ENCODE data around the gene C18orf63. TPM values are rescaled to one million over a fixed set of nuclear protein-coding genes. Genes with fewer than 3 reads are reported as not detected.

Gene C18orf63
- total and polyA plus RNA-seq, 3 donors from 2014 or later, result 9.8 to 22.1 (median 13.7) TPM

DNA sequence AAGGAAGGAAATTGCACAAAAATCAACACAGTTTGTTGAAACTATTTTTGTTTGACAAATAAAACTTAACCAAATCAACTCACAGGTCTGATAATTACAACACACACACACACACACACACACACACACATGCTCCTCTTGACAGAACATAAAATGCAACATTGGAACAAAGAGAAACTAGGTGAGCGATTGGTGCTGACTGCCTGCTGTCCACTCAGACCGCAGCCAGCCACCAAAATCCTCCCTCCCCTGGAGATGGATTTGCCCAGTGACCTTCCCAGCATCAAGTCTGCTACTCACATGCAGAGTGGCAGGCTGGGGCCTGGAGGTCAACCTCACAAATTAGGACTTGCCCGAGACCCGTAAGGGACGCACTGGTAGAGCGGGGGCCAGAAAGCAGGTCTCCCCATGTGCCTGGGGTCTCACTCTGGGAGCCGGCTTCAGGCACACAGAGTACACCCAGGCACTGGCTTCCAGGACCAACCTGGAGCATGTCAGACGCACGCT is 80.1 kb downstream of the C18orf63 start:
- no peak overlapping the region for H3K4me3 ChIP-seq
- no peaks in the 10 kb centered on the region for H3K27me3 ChIP-seq
- TF ChIP-seq, protein P1, sequence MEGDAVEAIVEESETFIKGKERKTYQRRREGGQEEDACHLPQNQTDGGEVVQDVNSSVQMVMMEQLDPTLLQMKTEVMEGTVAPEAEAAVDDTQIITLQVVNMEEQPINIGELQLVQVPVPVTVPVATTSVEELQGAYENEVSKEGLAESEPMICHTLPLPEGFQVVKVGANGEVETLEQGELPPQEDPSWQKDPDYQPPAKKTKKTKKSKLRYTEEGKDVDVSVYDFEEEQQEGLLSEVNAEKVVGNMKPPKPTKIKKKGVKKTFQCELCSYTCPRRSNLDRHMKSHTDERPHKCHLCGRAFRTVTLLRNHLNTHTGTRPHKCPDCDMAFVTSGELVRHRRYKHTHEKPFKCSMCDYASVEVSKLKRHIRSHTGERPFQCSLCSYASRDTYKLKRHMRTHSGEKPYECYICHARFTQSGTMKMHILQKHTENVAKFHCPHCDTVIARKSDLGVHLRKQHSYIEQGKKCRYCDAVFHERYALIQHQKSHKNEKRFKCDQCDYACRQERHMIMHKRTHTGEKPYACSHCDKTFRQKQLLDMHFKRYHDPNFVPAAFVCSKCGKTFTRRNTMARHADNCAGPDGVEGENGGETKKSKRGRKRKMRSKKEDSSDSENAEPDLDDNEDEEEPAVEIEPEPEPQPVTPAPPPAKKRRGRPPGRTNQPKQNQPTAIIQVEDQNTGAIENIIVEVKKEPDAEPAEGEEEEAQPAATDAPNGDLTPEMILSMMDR (IDR thresholded peaks at IDR 0.05), result no peak
- no peak for TF ChIP-seq POLR2A (IDR thresholded peaks at IDR 0.05)
- WGBS, 2 donors, result 58 to 62% methylated on average over 8 to 9 of the region's 9 CpGs
- no peak overlapping the region for H3K27ac ChIP-seq
- H3K36me3 ChIP-seq (ENCODE audit: low read depth, missing control alignments), result no peaks in the 10 kb centered on the region
- DNase-seq, result no peak
- intact Hi-C loops (cut with DNase I; ENCODE audit: low total_unique reads), result no loop called here
- no peaks in the 10 kb centered on the region for H3K9me3 ChIP-seq
- H3K4me1 ChIP-seq, result peaks cover 5% of the 10 kb centered on the region

GRCh38 chr18:74396171-74397169 is 80.8 kb downstream of the C18orf63 start:
- Histone ChIP-seq H3K27ac (no peak overlapping the region), H3K4me3 (no peak overlapping the region), H3K4me1 (peaks cover 5% of the 10 kb centered on the region), H3K9me3 (no peaks in the 10 kb centered on the region), H3K36me3 (ENCODE audit: low read depth, missing control alignments) (no peaks in the 10 kb centered on the region), H3K27me3 (no peaks in the 10 kb centered on the region)
- intact Hi-C loops (cut with DNase I; ENCODE audit: low total_unique reads), result no loop called here
- DNase-seq, result no peak
- WGBS, 2 donors, result 62 to 64% methylated on average over 16 of the region's 16 CpGs
- TF ChIP-seq, protein P1 (IDR thresholded peaks at IDR 0.05), result no peak
- TF ChIP-seq POLR2A (IDR thresholded peaks at IDR 0.05), result no peak

- no peak for DNase-seq
- no peak overlapping the region for H3K4me3 ChIP-seq
- H3K36me3 ChIP-seq (ENCODE audit: low read depth, missing control alignments), result no peaks in the 10 kb centered on the region
- no peaks in the 10 kb centered on the region for H3K9me3 ChIP-seq
- WGBS, 2 donors, result 82 to 95% methylated on average over 7 of the region's 7 CpGs
- intact Hi-C loops (cut with DNase I; ENCODE audit: low total_unique reads), result no loop called here
- no peak for TF ChIP-seq POLR2A (IDR thresholded peaks at IDR 0.05)
- TF ChIP-seq, protein P1 (IDR thresholded peaks at IDR 0.05), result no peak
- no peak overlapping the region for H3K27ac ChIP-seq
- peaks cover 5% of the 10 kb centered on the region for H3K4me1 ChIP-seq
- no peaks in the 10 kb centered on the region for H3K27me3 ChIP-seq
Measured at GRCh38 chr18:74397572-74397971, 81.9 kb downstream of the C18orf63 start.

DNA sequence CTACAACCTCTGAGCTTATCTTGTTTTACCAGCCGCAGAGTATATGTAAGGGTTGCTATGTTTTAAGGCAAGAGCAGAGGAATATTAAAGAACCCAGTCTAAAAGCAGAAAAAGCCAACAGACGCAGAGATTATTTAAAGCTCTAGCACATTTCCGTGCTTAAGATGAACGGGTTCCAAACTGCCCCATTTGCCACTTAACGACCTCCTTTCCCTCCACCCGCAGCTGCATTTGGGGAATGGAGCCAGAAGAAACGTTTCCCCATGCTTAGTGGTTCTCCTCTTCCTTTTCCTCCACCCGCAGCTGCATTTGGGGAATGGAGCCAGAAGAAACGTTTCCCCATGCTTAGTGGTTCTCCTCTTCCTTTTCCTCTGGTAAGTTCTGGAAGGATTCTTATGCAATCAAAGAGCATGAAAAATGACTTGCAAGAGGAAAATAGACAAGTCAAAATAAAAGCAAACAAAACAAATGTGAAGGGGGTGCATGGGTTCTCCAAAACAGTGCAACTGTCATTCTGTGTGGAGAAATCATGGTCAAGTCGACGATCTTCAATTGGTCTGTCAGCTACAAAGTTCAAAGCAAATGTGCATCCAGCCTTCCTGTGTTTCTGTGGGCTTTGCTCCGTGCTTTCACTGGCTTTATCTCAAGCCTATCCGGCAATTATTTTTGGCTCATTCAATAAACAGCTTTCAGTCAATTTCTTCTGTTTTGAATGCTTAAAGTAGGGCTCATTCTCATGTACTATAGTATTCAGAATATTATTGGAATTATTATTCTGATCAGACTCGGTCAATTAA is 83.7 kb downstream of the C18orf63 start:
- H3K27me3 ChIP-seq, result no peaks in the 10 kb centered on the region
- H3K36me3 ChIP-seq (ENCODE audit: low read depth, missing control alignments), result no peaks in the 10 kb centered on the region
- no peak overlapping the region for H3K4me3 ChIP-seq
- DNase-seq, result no peak
- no peak overlapping the region for H3K27ac ChIP-seq
- intact Hi-C loops (cut with DNase I; ENCODE audit: low total_unique reads), result no loop called here
- WGBS, 2 donors, result 39 to 56% methylated on average over 14 of the region's 14 CpGs
- no peaks in the 10 kb centered on the region for H3K9me3 ChIP-seq
- no peak for TF ChIP-seq POLR2A (IDR thresholded peaks at IDR 0.05)
- TF ChIP-seq, protein P1 (IDR thresholded peaks at IDR 0.05), result no peak
- H3K4me1 ChIP-seq, result peaks cover 5% of the 10 kb centered on the region
